ENCODE measurements around the gene FRG2B.
"Not testable (repeated sequence)": the region's sequence is repeated elsewhere in the genome, so short reads cannot be mapped to it uniquely, and the experiment has no call there.

GRCh38 chr10:133657276-133657675 lies 30.7 kb upstream of the FRG2B start:
- TF ChIP-seq, protein P1, sequence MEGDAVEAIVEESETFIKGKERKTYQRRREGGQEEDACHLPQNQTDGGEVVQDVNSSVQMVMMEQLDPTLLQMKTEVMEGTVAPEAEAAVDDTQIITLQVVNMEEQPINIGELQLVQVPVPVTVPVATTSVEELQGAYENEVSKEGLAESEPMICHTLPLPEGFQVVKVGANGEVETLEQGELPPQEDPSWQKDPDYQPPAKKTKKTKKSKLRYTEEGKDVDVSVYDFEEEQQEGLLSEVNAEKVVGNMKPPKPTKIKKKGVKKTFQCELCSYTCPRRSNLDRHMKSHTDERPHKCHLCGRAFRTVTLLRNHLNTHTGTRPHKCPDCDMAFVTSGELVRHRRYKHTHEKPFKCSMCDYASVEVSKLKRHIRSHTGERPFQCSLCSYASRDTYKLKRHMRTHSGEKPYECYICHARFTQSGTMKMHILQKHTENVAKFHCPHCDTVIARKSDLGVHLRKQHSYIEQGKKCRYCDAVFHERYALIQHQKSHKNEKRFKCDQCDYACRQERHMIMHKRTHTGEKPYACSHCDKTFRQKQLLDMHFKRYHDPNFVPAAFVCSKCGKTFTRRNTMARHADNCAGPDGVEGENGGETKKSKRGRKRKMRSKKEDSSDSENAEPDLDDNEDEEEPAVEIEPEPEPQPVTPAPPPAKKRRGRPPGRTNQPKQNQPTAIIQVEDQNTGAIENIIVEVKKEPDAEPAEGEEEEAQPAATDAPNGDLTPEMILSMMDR (conservative IDR thresholded peaks at IDR 0.05): not testable (repeated sequence)
- TF ChIP-seq EZH2 (IDR thresholded peaks at IDR 0.05; ENCODE audit: low read depth): not testable (repeated sequence)

All from PC-9 (cell line).